Activated naive CD4-positive, alpha-beta T cell treated with anti-CD3 and anti-CD28 coated beads, Interleukin-2, amount 10 ng/mL, durations not matched to agents 7 days and 5 days (primary cell): Measurements from ENCODE around the gene KLHL29.

Source experiments
- CTCF ChIA-PET: fragments of 350-600 bp; sonication (Branson Sonifier 250); formaldehyde crosslinking; loops from one replicate; lab custom pipeline; 2021; ENCODE audit warnings: antibody characterized with exemption; lab: Charles Lee
- DNase-seq: peaks from one replicate; pipeline ENCODE4 v3.0.0-alpha.2; 2020
- H3K27ac Mint-ChIP-seq: one replicate; pipeline ENCODE4 v1.8.0; 2021; ENCODE audit warnings: mild to moderate bottlenecking, moderate library complexity, mixed read lengths
- H3K27me3 Mint-ChIP-seq: one replicate; pipeline ENCODE4 v1.8.0; 2021; ENCODE audit warnings: mild to moderate bottlenecking, mixed read lengths
- H3K36me3 Mint-ChIP-seq: one replicate; pipeline ENCODE4 v1.8.0; 2021; ENCODE audit warnings: mixed read lengths
- H3K4me1 Mint-ChIP-seq: one replicate; pipeline ENCODE4 v1.8.0; 2021; ENCODE audit warnings: mixed read lengths
- H3K4me3 Mint-ChIP-seq: one replicate; pipeline ENCODE4 v1.8.0; 2021; ENCODE audit warnings: mild to moderate bottlenecking, moderate library complexity, mixed read lengths
- H3K9me3 Mint-ChIP-seq: one replicate; pipeline ENCODE4 v1.8.0; 2021; ENCODE audit warnings: mixed read lengths

The KLHL29 gene

GRCh38 chr2:23636426-23636825 is 251.4 kb downstream of the KLHL29 start:
- Mint-ChIP-seq H3K4me1 (no peaks in the 10 kb centered on the region), H3K27ac (no peak overlapping the region), H3K36me3 (no peaks in the 10 kb centered on the region), H3K27me3 (no peaks in the 10 kb centered on the region), H3K4me3 (no peak overlapping the region), H3K9me3 (no peaks in the 10 kb centered on the region)
- CTCF ChIA-PET, result interaction anchor here (1.4 kb wide), 1 partner anchor 8 kb away, joined by 3 read pairs; no protein-coding TSS in a partner anchor
- no peak for DNase-seq

DNA sequence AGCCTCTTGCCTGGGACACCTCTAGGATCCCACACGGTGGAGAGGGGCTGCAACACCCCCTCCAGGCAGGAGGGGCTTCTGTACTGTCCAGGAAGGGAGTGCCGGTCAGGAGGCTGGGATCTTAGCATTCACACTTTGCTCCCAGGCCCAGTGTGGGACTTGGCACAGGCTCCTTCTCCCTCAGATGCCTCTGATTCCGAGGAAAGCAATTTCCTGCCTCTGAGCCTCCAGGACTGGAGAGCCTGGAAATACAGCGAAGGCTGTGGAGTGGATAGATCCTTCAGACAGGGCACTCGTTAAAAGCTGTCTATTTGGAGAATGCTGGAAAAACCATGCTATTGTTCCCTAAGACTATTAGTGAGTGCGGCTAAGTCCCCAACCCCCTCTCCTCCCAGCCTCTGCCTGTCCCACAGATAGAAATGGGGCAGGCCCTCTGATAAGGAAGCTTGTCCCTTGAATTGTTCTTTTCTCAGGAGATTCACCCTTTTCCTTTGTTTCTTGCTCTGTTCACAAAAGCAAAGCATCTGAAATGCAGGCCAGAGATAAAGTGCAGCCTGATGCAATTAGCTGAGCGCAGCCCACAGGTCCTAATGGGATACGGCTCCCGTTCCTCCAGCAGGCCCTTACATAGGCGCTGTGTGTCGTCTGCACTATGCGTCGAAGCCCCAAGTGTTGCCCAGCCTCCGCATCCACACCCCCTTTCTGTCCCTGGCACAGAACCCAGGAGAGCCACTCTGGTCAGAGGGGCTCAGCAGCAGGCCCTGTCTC is 252.2 kb downstream of the KLHL29 start:
- no peaks in the 10 kb centered on the region for H3K27me3 Mint-ChIP-seq
- H3K36me3 Mint-ChIP-seq, result no peaks in the 10 kb centered on the region
- CTCF ChIA-PET, result no interaction called here
- no peak overlapping the region for H3K27ac Mint-ChIP-seq
- H3K4me1 Mint-ChIP-seq, result no peaks in the 10 kb centered on the region
- no peaks in the 10 kb centered on the region for H3K9me3 Mint-ChIP-seq
- H3K4me3 Mint-ChIP-seq, result no peak overlapping the region
- no peak for DNase-seq

- CTCF ChIA-PET, result no interaction called here
These were observed 254.5 kb downstream of the KLHL29 start for GRCh38 chr2:23639406-23639982.

DNA sequence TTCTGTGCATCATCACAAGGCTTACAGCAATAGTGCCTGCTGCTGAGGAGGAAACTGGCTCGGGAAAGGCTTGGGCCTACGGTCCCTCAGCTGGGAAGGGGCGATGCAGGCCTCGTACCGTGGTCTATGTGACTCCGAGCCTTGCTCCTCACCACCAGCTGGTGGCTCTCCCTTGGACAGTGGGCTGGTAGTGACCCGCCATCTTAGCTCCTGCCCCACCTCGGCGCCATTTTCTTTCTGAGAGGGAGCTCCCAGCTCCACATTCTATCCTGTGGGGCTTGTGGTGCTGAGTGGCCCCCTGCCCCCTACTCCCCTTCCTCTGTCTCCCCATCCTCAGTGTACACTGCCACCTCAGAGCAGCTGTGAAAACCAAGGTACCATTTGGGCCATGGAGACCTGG is 255.7 kb downstream of the KLHL29 start:
- no peak for DNase-seq
- no peaks in the 10 kb centered on the region for H3K36me3 Mint-ChIP-seq
- H3K4me3 Mint-ChIP-seq, result no peak overlapping the region
- no peaks in the 10 kb centered on the region for H3K27me3 Mint-ChIP-seq
- no peaks in the 10 kb centered on the region for H3K9me3 Mint-ChIP-seq
- no peaks in the 10 kb centered on the region for H3K4me1 Mint-ChIP-seq
- CTCF ChIA-PET, result interaction anchor here (0.6 kb wide), 1 partner anchor 16 kb away, joined by 3 read pairs; no protein-coding TSS in a partner anchor
- no peak overlapping the region for H3K27ac Mint-ChIP-seq

More at GRCh38 chr2:23639406-23639982, 254.5 kb downstream of the KLHL29 start:
- no peak for DNase-seq
- no peaks in the 10 kb centered on the region for H3K4me1 Mint-ChIP-seq
- H3K27ac Mint-ChIP-seq, result no peak overlapping the region
- no peaks in the 10 kb centered on the region for H3K36me3 Mint-ChIP-seq
- H3K27me3 Mint-ChIP-seq, result no peaks in the 10 kb centered on the region
- H3K4me3 Mint-ChIP-seq, result no peak overlapping the region
- no peaks in the 10 kb centered on the region for H3K9me3 Mint-ChIP-seq

DNA sequence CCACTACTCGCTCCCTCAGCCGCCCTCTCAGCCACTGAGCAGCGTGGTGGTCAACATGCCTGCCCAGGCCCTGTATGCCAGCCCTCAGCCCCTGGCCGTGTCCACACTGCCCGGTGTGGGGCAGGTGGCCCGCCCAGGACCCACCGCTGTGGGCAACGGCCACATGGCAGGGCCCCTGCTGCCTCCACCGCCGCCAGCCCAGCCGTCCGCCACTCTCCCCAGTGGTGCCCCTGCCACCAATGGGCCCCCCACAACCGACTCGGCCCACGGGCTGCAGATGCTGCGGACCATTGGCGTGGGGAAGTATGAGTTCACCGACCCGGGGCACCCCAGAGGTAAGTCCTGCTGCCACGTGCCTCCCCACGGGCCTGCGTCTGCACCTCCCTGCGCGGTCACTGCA is 257.5 kb downstream of the KLHL29 start:
- no peak overlapping the region for H3K4me3 Mint-ChIP-seq
- DNase-seq, result no peak
- no peaks in the 10 kb centered on the region for H3K36me3 Mint-ChIP-seq
- H3K4me1 Mint-ChIP-seq, result no peaks in the 10 kb centered on the region
- no peak overlapping the region for H3K27ac Mint-ChIP-seq
- CTCF ChIA-PET, result no interaction called here
- no peaks in the 10 kb centered on the region for H3K27me3 Mint-ChIP-seq
- no peaks in the 10 kb centered on the region for H3K9me3 Mint-ChIP-seq

- no peaks in the 10 kb centered on the region for H3K27me3 Mint-ChIP-seq
- H3K4me3 Mint-ChIP-seq, result no peak overlapping the region
- no peaks in the 10 kb centered on the region for H3K36me3 Mint-ChIP-seq
- CTCF ChIA-PET, result interaction anchor here (1.3 kb wide), 1 partner anchor 10 kb away, joined by 3 read pairs; no protein-coding TSS in a partner anchor
- no peaks in the 10 kb centered on the region for H3K4me1 Mint-ChIP-seq
- H3K27ac Mint-ChIP-seq, result no peak overlapping the region
- DNase-seq, result no peak
- H3K9me3 Mint-ChIP-seq, result no peaks in the 10 kb centered on the region
These were observed 260.3 kb downstream of the KLHL29 start for GRCh38 chr2:23645230-23645808.

DNA sequence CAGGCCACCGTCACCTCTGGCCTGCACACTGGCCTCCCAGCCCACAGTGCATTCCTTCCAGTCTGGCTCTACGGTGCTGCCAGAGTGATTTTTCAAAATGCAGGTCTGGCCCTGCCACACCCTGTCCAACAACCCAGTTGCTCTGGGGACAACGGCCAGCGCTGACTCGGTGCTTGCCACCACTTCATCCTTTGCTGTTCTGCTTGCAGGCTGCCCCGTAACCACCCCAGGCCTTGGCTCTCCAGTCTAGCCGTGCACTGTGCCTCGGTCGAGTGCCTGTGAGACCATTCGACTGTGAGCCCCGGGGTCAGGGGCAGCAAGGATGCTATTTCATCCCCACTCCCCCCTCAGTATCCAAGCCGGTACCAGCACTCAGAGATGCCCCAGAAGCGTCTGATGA is 262.6 kb downstream of the KLHL29 start:
- no peaks in the 10 kb centered on the region for H3K9me3 Mint-ChIP-seq
- no peak for DNase-seq
- CTCF ChIA-PET, result no interaction called here
- no peaks in the 10 kb centered on the region for H3K36me3 Mint-ChIP-seq
- H3K27ac Mint-ChIP-seq, result no peak overlapping the region
- H3K4me3 Mint-ChIP-seq, result no peak overlapping the region
- no peaks in the 10 kb centered on the region for H3K27me3 Mint-ChIP-seq
- no peaks in the 10 kb centered on the region for H3K4me1 Mint-ChIP-seq

- Mint-ChIP-seq H3K4me3 (no peak overlapping the region), H3K9me3 (no peaks in the 10 kb centered on the region), H3K36me3 (no peaks in the 10 kb centered on the region), H3K27ac (no peak overlapping the region), H3K27me3 (no peaks in the 10 kb centered on the region), H3K4me1 (no peaks in the 10 kb centered on the region)
- DNase-seq, result no peak
- CTCF ChIA-PET, result no interaction called here
These were observed 264.3 kb downstream of the KLHL29 start for GRCh38 chr2:23649303-23649702.

- DNase-seq, result no peak
- H3K9me3 Mint-ChIP-seq, result no peaks in the 10 kb centered on the region
- no peaks in the 10 kb centered on the region for H3K4me1 Mint-ChIP-seq
- H3K4me3 Mint-ChIP-seq, result no peak overlapping the region
- no peaks in the 10 kb centered on the region for H3K36me3 Mint-ChIP-seq
- CTCF ChIA-PET, result no interaction called here
- no peaks in the 10 kb centered on the region for H3K27me3 Mint-ChIP-seq
- no peak overlapping the region for H3K27ac Mint-ChIP-seq
These were observed 264.8 kb downstream of the KLHL29 start for GRCh38 chr2:23649819-23650218.

DNA sequence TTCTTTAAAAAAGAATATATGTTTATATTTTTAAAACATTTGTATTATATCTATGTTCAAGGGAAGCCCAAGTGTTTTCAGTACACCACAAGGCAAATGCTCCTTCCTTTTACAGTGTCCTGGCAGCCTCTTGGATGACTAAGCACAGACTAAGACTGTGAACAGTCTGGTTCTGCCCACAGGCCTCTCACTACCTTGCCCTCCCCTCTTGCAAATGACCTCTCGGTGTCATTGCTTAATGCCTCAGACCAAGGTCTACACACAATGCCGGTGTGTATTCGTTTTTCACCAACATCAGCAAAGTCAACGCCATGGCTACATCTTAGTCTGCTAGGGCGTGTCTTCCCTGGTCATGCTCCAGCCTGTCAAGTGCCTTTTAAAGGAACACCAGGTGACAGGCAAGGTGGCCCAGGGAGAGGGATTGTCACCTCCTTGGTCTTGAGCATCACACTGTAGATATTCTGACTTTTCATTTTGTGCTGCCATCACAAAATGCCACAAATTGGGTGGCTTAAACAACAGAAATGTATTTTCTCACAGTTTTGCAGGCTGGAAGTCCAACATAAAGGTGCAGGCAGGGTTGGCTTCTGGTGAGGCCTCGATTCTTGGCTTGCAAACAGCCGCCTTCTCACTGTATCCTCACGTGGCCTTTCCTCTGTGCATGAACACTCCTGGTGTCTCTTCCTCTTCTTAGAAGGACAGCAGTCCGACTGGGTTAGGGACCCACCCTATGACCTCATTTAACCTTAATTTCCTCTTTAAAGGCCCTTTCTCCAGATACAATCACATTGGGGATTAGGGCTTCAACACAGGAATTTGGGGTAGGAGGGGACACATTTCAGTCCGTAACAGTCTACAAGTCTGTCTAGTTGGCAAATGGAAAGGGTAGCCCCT is 266.5 kb downstream of the KLHL29 start:
- Mint-ChIP-seq H3K4me3 (no peak overlapping the region), H3K4me1 (no peaks in the 10 kb centered on the region), H3K9me3 (no peaks in the 10 kb centered on the region), H3K36me3 (no peaks in the 10 kb centered on the region), H3K27me3 (no peaks in the 10 kb centered on the region), H3K27ac (no peak overlapping the region)
- no peak for DNase-seq
- CTCF ChIA-PET, result no interaction called here

DNA sequence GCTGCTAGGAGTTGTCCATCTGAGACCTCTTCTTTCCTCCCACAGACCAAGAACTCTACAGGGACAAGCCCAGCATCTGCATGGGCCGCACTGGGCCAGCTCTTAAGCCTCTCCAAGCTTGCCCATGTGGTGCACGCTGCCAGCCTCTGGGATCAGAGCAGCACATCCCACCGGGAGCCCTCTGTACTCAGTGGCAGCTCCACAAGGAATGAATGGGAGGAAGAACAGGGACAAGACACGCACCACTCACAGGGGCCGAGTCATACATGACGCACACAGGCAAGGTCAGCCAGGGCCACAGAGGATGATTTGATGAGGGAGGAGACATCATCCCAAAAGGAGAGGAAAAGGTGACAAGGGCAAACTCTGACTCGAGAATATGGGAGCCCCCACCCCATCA is 268.3 kb downstream of the KLHL29 start:
- no peaks in the 10 kb centered on the region for H3K36me3 Mint-ChIP-seq
- H3K4me1 Mint-ChIP-seq, result no peaks in the 10 kb centered on the region
- no peak overlapping the region for H3K4me3 Mint-ChIP-seq
- H3K27me3 Mint-ChIP-seq, result no peaks in the 10 kb centered on the region
- CTCF ChIA-PET, result no interaction called here
- H3K27ac Mint-ChIP-seq, result no peak overlapping the region
- no peak for DNase-seq
- no peaks in the 10 kb centered on the region for H3K9me3 Mint-ChIP-seq

DNA sequence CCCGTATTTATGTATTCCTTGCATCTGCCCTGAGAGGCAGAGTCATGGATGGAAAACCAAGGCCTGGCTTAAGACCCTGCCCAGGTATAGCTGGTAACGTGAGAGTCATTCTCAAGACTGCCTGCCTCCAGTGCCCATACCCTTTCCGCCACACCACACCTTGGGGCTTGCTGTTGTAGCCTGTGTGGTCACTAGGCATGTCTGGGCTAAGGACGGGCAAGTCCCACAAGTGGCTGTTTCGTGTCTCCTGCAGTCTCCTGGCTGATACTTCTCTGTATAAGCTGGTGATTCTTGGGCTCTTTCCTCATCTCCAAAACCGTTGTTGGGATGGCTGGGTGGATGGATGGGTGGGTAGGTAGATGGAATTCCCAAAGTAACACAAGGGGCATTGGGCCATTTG is 269.8 kb downstream of the KLHL29 start:
- Mint-ChIP-seq H3K36me3 (no peaks in the 10 kb centered on the region), H3K27me3 (peaks cover 5% of the 10 kb centered on the region), H3K9me3 (no peaks in the 10 kb centered on the region), H3K4me1 (peaks cover under 1% of the 10 kb centered on the region), H3K4me3 (no peak overlapping the region), H3K27ac (no peak overlapping the region)
- DNase-seq, result no peak
- CTCF ChIA-PET, result interaction anchor here (1.2 kb wide), 1 partner anchor 10 kb away, joined by 4 read pairs; no protein-coding TSS in a partner anchor

DNA sequence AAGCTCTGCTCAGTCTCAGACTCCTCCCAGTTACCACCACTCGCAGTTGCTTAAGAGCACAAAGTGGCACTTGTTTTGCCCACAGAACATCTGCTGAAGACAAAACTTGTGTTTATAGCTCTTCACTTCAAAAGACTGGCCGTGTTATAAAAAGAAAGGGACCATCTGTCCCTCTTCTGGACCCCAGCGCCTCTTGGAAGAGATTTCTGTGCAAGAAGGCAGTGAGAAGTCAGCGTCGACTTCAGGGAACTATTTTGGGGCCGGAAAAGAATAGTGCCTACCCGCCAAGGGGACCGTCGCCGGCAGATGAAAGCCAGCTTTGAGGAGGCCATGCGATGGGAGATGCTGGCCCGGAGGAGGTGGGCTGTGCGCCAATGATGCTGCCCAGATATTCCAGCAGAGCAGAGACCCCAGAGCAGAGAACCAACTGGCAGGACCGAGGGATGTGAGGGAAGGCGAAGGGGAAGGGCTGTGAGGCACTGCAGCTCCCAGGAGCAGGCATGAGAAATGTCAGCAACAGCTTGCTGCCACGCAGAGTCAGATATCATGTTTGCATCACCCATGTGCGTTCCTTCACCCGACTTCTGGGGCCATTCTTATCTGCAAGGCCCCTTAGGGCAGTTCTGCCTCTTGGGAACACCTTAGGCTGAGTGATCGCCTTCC is 271.1 kb downstream of the KLHL29 start:
- peaks cover 2% of the 10 kb centered on the region for H3K4me1 Mint-ChIP-seq
- no peaks in the 10 kb centered on the region for H3K9me3 Mint-ChIP-seq
- no peak for DNase-seq

More for the DNA sequence above, 271.1 kb downstream of the KLHL29 start:
- no peak overlapping the region for H3K4me3 Mint-ChIP-seq
- no peak overlapping the region for H3K27ac Mint-ChIP-seq
- H3K36me3 Mint-ChIP-seq, result no peaks in the 10 kb centered on the region
- peaks cover 11% of the 10 kb centered on the region for H3K27me3 Mint-ChIP-seq
- CTCF ChIA-PET, result interaction anchor here (1.2 kb wide), 1 partner anchor 9 kb away, joined by 4 read pairs; no protein-coding TSS in a partner anchor
